Measurements from ENCODE around the gene FILIP1L. TPM values are rescaled to one million over a fixed set of nuclear protein-coding genes. Genes with fewer than 3 reads are reported as not detected.

FILIP1L gene
- polyA plus RNA-seq, 3 donors, result 0.13 to 0.40 (median 0.25) TPM

DNA sequence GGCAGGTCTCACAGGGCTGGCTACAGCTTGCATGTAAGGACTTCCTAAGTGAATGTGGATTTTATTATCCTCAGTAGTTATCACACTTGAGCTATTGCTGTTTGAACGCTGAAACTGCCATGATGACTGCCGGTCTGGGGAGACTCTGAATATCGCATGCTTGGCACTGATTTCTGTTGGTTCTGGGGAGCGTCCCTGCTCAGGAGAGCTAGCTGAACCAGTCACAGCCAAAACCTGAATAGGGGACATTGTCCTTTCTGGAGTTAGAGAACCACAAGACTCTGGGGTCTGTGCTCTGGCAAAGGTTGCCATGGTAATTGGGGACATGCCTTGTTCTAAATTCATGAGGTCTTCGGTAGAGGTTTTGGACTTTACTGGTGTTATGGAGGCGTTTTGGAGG, 265.9 kb downstream of the FILIP1L start:
- H3K4me2 ChIP-seq (replicated peaks; ENCODE audit: extremely low read depth, low read length, poor library complexity, severe bottlenecking), result no peak overlapping the region
- H3K36me3 ChIP-seq (replicated peaks in 1 of 2; ENCODE audit: control insufficient read depth in 1 of 2, insufficient read depth in 2 of 2, low read length in 2 of 2), result no peaks in the 10 kb centered on the region
- H3K27ac ChIP-seq (ENCODE audit: low read depth in 1 of 2, low read length in 2 of 2), result no peak overlapping the region
- no peaks in the 10 kb centered on the region for H3K9me3 Mint-ChIP-seq
- peaks cover 16% of the 10 kb centered on the region in 2 donors for H3K4me1 ChIP-seq (ENCODE audit: control insufficient read depth in 1 of 2, insufficient read depth in 2 of 2, low read length in 2 of 2)
- H3K4me3 ChIP-seq (replicated peaks in 1 of 3; ENCODE audit: low read depth in 2 of 3, low read length in 3 of 3), result no peak overlapping the region
- H3K27me3 ChIP-seq (ENCODE audit: control insufficient read depth in 2 of 2, insufficient read depth in 2 of 2, low read length in 2 of 2), result no peaks in the 10 kb centered on the region
- peaks cover 12% of the 10 kb centered on the region for H3K4me1 Mint-ChIP-seq
- no peaks in the 10 kb centered on the region for H4K20me1 ChIP-seq (ENCODE audit: insufficient read depth, low read length)
- no peak overlapping the region for H3K4me3 Mint-ChIP-seq
- H3K9ac ChIP-seq (ENCODE audit: insufficient read depth, low read length, poor library complexity, severe bottlenecking), result no peak overlapping the region
- TF ChIP-seq, protein P1, sequence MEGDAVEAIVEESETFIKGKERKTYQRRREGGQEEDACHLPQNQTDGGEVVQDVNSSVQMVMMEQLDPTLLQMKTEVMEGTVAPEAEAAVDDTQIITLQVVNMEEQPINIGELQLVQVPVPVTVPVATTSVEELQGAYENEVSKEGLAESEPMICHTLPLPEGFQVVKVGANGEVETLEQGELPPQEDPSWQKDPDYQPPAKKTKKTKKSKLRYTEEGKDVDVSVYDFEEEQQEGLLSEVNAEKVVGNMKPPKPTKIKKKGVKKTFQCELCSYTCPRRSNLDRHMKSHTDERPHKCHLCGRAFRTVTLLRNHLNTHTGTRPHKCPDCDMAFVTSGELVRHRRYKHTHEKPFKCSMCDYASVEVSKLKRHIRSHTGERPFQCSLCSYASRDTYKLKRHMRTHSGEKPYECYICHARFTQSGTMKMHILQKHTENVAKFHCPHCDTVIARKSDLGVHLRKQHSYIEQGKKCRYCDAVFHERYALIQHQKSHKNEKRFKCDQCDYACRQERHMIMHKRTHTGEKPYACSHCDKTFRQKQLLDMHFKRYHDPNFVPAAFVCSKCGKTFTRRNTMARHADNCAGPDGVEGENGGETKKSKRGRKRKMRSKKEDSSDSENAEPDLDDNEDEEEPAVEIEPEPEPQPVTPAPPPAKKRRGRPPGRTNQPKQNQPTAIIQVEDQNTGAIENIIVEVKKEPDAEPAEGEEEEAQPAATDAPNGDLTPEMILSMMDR (IDR thresholded peaks at IDR 0.05), result no peak
- no peaks in the 10 kb centered on the region for H3K9me3 ChIP-seq (replicated peaks in 1 of 2; ENCODE audit: control insufficient read depth in 1 of 2, insufficient read depth in 1 of 2, low read length in 2 of 2)
- H2AFZ ChIP-seq (ENCODE audit: insufficient read depth, low read depth, low read length, poor library complexity, severe bottlenecking), result no peak overlapping the region
- WGBS (ENCODE audit: insufficient coverage), result 95% methylated on average over 6 of the region's 6 CpGs
- intact Hi-C loops (cut with micrococcal nuclease), result loop anchor here in 1 of 2 donors (10.0 kb wide), 1 partner anchor 226 kb away; no protein-coding TSS in a partner anchor
- H3K27ac Mint-ChIP-seq, result peak overlapping the region in 2 of 7 donors; percentile 19 to 47
- no peaks in the 10 kb centered on the region for H3K36me3 Mint-ChIP-seq
- no peaks in the 10 kb centered on the region for H3K79me2 ChIP-seq (ENCODE audit: insufficient read depth, low read length)
- DNase-seq, result no peak
- H3K27me3 Mint-ChIP-seq (ENCODE audit: low read depth in 3 of 3), result peaks cover 0 to 1% (median 0%) of the 10 kb centered on the region in 3 donors

- peaks cover 16% of the 10 kb centered on the region in 2 donors for H3K4me1 ChIP-seq (ENCODE audit: control insufficient read depth in 1 of 2, insufficient read depth in 2 of 2, low read length in 2 of 2)
- Mint-ChIP-seq H3K9me3 (no peaks in the 10 kb centered on the region), H3K4me1 (peaks cover 12% of the 10 kb centered on the region), H3K36me3 (no peaks in the 10 kb centered on the region), H3K4me3 (no peak overlapping the region), H3K27ac (peak overlapping the region in 4 of 7 donors; percentile 16 to 59 (median 45)), H3K27me3 (ENCODE audit: low read depth in 3 of 3) (peaks cover 0 to 1% (median 0%) of the 10 kb centered on the region in 3 donors)
- H3K27ac ChIP-seq (ENCODE audit: low read depth in 1 of 2, low read length in 2 of 2), result no peak overlapping the region
- H3K9ac ChIP-seq (ENCODE audit: insufficient read depth, low read length, poor library complexity, severe bottlenecking), result no peak overlapping the region
- no peak overlapping the region for H3K4me2 ChIP-seq (replicated peaks; ENCODE audit: extremely low read depth, low read length, poor library complexity, severe bottlenecking)
- intact Hi-C loops (cut with micrococcal nuclease), result loop anchor here in 1 of 2 donors (10.0 kb wide), 1 partner anchor 228 kb away; no protein-coding TSS in a partner anchor
- no peaks in the 10 kb centered on the region for H3K9me3 ChIP-seq (replicated peaks in 1 of 2; ENCODE audit: control insufficient read depth in 1 of 2, insufficient read depth in 1 of 2, low read length in 2 of 2)
- no peaks in the 10 kb centered on the region for H3K36me3 ChIP-seq (replicated peaks in 1 of 2; ENCODE audit: control insufficient read depth in 1 of 2, insufficient read depth in 2 of 2, low read length in 2 of 2)
- no peak overlapping the region for H2AFZ ChIP-seq (ENCODE audit: insufficient read depth, low read depth, low read length, poor library complexity, severe bottlenecking)
- no peaks in the 10 kb centered on the region for H3K79me2 ChIP-seq (ENCODE audit: insufficient read depth, low read length)
- TF ChIP-seq, protein P1 (IDR thresholded peaks at IDR 0.05), result no peak
- H3K4me3 ChIP-seq (replicated peaks in 1 of 3; ENCODE audit: low read depth in 2 of 3, low read length in 3 of 3), result no peak overlapping the region
- peak; percentile 27 to 56 (median 30) for DNase-seq
- no peaks in the 10 kb centered on the region for H3K27me3 ChIP-seq (ENCODE audit: control insufficient read depth in 2 of 2, insufficient read depth in 2 of 2, low read length in 2 of 2)
- no CpG with 5 or more reads among the region's 6 CpGs for WGBS (ENCODE audit: insufficient coverage)
- no peaks in the 10 kb centered on the region for H4K20me1 ChIP-seq (ENCODE audit: insufficient read depth, low read length)
Observed at GRCh38 chr3:99846477-99847160, 267.7 kb downstream of the FILIP1L start.

Data from CD14-positive monocyte (primary cell).